RWPE2 (cell line): Measurements from ENCODE around the gene CEP192.

ENCODE experiments used
- ATAC-seq: fragments of 200-7000 bp; cut with Tn5 transposase; 3 replicates; pipeline ENCODE4 v1.9.1; 2021; ENCODE audit warnings: low read depth
- DNase-seq: peaks from one replicate; pipeline ENCODE4 v3.0.0-alpha.2; 2020; ENCODE audit warnings: low spot score
- H3K27ac ChIP-seq: fragments of 450-650 bp; 2 replicates; pipeline ENCODE4 v1.5.1; 2017; ENCODE audit warnings: mild to moderate bottlenecking; ENCODE audit not compliant: poor library complexity, severe bottlenecking
- H3K27me3 ChIP-seq: fragments of 250-450 bp; sonication (Bioruptor Pico); 2 replicates; pipeline ENCODE4 v1.5.1; 2021; ENCODE audit warnings: mild to moderate bottlenecking, moderate library complexity; ENCODE audit not compliant: insufficient read depth, poor library complexity, severe bottlenecking
- H3K36me3 ChIP-seq: fragments of 250-450 bp; sonication (Bioruptor Pico); 2 replicates; pipeline ENCODE4 v1.5.1; 2020; ENCODE audit warnings: low read depth, mild to moderate bottlenecking, moderate library complexity
- H3K4me1 ChIP-seq: fragments of 250-450 bp; sonication (Bioruptor Pico); 2 replicates; pipeline ENCODE4 v1.5.1; 2021; ENCODE audit warnings: mild to moderate bottlenecking, moderate library complexity; ENCODE audit not compliant: insufficient read depth, poor library complexity, severe bottlenecking
- H3K4me3 ChIP-seq: fragments of 250-450 bp; sonication (Bioruptor Pico); 2 replicates; pipeline ENCODE4 v1.5.1; 2021; ENCODE audit warnings: mild to moderate bottlenecking, moderate library complexity; ENCODE audit not compliant: severe bottlenecking
- H3K9me3 ChIP-seq: fragments of 250-450 bp; sonication (Bioruptor Pico); 2 replicates; pipeline ENCODE4 v1.5.1; 2021; ENCODE audit warnings: mild to moderate bottlenecking, moderate library complexity; ENCODE audit not compliant: severe bottlenecking
- TF ChIP-seq, protein P1 (sequence below): fragments of 450-650 bp; IDR thresholded peaks from one replicate; pipeline ENCODE4 v1.5.1; 2017; ENCODE audit warnings: mild to moderate bottlenecking, moderate library complexity; ENCODE audit not compliant: poor library complexity, severe bottlenecking

Gene CEP192

DNA sequence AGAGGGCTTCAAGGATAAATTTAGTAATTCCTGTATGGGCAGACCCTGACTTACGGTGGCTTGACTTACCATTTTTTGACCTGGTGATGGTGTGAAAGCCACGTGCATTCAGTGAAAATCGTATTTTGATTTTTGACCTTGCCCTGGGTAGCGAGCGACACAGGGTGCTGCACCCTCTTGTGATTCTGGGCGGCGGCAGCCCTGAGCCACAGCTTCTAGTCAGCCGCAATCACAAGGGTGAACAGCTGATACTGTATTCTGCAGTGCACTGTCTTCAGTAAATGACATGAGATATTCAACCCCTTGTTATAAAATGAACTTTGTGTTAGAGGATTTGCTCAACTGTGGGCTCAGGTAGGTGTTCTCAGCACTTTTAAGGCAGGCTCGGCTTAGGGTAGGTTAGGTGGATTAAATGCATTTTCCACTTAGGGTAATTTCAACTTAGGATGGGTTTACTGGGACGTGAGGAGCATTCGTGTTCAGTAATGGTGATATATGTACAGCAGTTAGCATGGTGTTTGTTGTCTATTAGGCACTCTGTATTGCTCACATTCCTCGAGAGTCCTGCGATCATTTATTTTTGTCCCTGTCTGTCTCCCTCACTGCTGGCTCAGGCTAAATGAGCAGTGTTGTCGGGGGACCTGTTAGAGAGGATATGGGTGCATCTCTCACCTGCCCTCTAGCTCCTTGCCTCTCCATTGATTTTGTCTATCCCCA is 109.9 kb downstream of the CEP192 start:
- TF ChIP-seq, protein P1, sequence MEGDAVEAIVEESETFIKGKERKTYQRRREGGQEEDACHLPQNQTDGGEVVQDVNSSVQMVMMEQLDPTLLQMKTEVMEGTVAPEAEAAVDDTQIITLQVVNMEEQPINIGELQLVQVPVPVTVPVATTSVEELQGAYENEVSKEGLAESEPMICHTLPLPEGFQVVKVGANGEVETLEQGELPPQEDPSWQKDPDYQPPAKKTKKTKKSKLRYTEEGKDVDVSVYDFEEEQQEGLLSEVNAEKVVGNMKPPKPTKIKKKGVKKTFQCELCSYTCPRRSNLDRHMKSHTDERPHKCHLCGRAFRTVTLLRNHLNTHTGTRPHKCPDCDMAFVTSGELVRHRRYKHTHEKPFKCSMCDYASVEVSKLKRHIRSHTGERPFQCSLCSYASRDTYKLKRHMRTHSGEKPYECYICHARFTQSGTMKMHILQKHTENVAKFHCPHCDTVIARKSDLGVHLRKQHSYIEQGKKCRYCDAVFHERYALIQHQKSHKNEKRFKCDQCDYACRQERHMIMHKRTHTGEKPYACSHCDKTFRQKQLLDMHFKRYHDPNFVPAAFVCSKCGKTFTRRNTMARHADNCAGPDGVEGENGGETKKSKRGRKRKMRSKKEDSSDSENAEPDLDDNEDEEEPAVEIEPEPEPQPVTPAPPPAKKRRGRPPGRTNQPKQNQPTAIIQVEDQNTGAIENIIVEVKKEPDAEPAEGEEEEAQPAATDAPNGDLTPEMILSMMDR: no peak
- peaks cover 64% of the 10 kb centered on the region for H3K36me3 ChIP-seq
- H3K27ac ChIP-seq: no peak overlapping the region
- no peak for DNase-seq
- no peaks in the 10 kb centered on the region for H3K27me3 ChIP-seq
- no peaks in the 10 kb centered on the region for H3K4me1 ChIP-seq
- no peak for ATAC-seq
- no peaks in the 10 kb centered on the region for H3K9me3 ChIP-seq
- H3K4me3 ChIP-seq: no peak overlapping the region

DNA sequence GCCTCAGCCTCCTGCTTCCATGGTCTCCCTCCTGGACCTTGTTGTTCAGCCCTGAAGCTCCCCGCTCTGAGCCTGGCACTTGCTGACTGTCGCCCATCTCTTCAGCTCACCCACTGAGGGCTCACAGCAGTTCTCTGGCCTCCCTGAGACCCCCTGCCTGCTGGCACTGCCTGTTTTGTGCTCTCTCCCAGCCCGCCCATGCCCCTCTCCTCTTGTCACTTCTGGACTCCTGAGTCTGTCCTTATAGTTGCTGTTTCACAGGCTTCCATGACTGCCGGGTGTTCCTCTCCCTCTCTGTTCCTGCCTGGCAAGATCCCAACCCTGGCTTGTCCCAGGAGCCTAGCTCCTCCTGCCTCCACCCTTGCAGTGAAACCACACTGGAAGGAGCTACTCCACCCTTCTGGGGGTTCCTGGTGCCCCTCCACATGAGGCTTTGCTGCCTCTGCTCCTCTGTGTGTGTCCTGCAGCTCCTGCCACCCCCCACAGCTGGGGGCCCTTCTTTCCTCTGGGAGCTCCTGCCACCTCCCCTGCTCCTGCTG is 110.6 kb downstream of the CEP192 start:
- TF ChIP-seq, protein P1: no peak
- no peak overlapping the region for H3K27ac ChIP-seq
- H3K9me3 ChIP-seq: no peaks in the 10 kb centered on the region
- peaks cover 64% of the 10 kb centered on the region for H3K36me3 ChIP-seq
- no peak overlapping the region for H3K4me3 ChIP-seq
- no peaks in the 10 kb centered on the region for H3K4me1 ChIP-seq
- DNase-seq: no peak
- ATAC-seq: no peak
- H3K27me3 ChIP-seq: no peaks in the 10 kb centered on the region

DNA sequence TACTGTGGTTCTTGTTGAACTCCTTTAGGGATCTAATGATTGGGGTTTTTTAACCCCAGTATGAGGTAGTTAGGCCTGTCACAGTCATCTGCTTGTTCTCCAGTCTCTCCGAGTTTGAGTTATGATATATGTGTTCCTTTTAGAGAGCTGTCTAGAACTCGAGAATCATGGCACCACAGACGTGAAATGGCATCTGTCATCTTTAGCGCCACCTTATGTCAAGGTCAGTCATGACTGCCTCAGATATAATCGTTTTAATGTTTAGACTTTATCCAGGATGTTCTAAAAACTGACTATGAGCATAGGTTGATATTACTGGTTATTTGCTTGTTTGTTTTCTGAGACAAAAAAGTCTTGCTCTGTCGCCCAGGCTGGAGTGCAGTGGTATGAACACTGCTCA is 112.2 kb downstream of the CEP192 start:
- no peaks in the 10 kb centered on the region for H3K9me3 ChIP-seq
- no peaks in the 10 kb centered on the region for H3K27me3 ChIP-seq
- no peak overlapping the region for H3K4me3 ChIP-seq
- H3K27ac ChIP-seq: no peak overlapping the region
- H3K36me3 ChIP-seq: peaks cover 76% of the 10 kb centered on the region
- TF ChIP-seq, protein P1: peak; percentile 13
- ATAC-seq (no peak), DNase-seq (no peak)
- no peaks in the 10 kb centered on the region for H3K4me1 ChIP-seq

DNA sequence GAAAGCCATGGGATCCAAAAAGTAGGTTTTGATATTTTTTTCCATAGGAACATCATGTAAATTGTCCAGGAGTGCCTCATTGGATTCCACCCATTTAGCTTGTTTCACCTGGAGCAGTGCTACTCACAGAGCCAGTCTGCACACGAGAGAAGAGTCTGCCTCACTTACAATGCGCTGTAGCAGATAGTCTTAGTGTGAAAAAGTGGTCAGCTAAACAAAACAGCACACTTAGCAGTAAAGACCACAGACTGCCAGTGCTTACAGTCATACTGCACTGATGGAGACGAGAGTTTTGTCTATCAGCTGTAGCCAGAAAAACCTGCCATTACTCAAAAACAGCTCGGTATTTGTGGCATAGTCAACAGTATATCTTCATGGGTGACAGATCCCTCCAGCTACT is 113.9 kb downstream of the CEP192 start:
- TF ChIP-seq, protein P1: no peak
- no peaks in the 10 kb centered on the region for H3K27me3 ChIP-seq
- no peaks in the 10 kb centered on the region for H3K9me3 ChIP-seq
- no peak overlapping the region for H3K4me3 ChIP-seq
- DNase-seq: no peak
- H3K27ac ChIP-seq: no peak overlapping the region
- H3K4me1 ChIP-seq: no peaks in the 10 kb centered on the region
- no peak for ATAC-seq
- peaks cover 70% of the 10 kb centered on the region for H3K36me3 ChIP-seq

DNA sequence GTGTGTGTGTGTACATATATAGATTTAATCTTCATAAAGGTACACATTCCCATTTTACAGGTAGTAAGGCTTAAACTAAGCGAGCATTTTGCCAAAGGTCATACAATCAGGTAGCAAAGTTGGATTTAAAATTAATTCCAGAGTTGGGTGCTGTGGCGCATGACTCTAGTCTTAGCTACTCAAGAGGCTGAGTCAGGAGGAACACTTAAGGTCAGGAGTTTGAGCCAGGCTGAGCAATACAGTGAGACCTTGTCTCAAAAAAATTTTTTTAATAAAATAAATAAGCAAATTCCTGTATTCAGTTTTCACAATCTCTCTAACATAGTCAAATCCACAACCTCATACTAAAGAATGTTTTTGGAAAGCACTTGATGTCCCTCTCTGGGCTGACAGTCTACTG is 115.9 kb downstream of the CEP192 start:
- Histone ChIP-seq H3K9me3 (no peaks in the 10 kb centered on the region), H3K4me1 (no peaks in the 10 kb centered on the region), H3K27ac (no peak overlapping the region), H3K4me3 (no peak overlapping the region), H3K27me3 (no peaks in the 10 kb centered on the region), H3K36me3 (peaks cover 62% of the 10 kb centered on the region)
- DNase-seq (no peak), ATAC-seq (no peak)
- TF ChIP-seq, protein P1: no peak
